GM12891 (cell line): ENCODE measurements around the gene CIZ1.

Experiments
- POLR2AphosphoS5 ChIP-seq: IDR thresholded peaks from 2 replicates; pipeline ENCODE4 v1.6.1; 2011; ENCODE audit warnings: low read depth, low read length, control low read depth
- TAF1 ChIP-seq: IDR thresholded peaks from 2 replicates; pipeline ENCODE4 v1.6.1; 2011; ENCODE audit warnings: low read depth, low read length, control low read depth

GRCh38 chr9:128211186-128211980 is 20.0 kb upstream of the CIZ1 start:
- TF ChIP-seq TAF1 (no peak), POLR2AphosphoS5 (no peak)
